GM12878 (cell line): ENCODE results near the gene PIK3R5. TPM values are rescaled to one million over a fixed set of nuclear protein-coding genes. Genes with fewer than 3 reads are reported as not detected.

Source experiments
- BCLAF1 ChIP-seq: fragments of 450-650 bp; IDR thresholded peaks from 2 replicates; pipeline ENCODE4 v1.6.1; 2017; ENCODE audit warnings: antibody characterized with exemption, mild to moderate bottlenecking, moderate library complexity
- CEBPB ChIP-seq, 2 experiments: fragments of 150-350 bp in 1 of 2; IDR thresholded peaks; 2 replicates each; pipeline ENCODE4 v1.6.1; 2012 to 2014; ENCODE audit warnings: low read depth in 2 of 2, low read length in 2 of 2, borderline replicate concordance in 1 of 2, inconsistent platforms in 1 of 2
- CUX1 ChIP-seq: IDR thresholded peaks from 2 replicates; pipeline ENCODE4 v1.6.1; 2012; ENCODE audit warnings: improper control_type of control experiment, low read depth, low read length; ENCODE audit not compliant: insufficient replicate concordance
- E4F1 ChIP-seq: fragments of 450-650 bp; IDR thresholded peaks from 2 replicates; pipeline ENCODE4 v1.6.1; 2018; ENCODE audit warnings: borderline replicate concordance, mild to moderate bottlenecking; ENCODE audit not compliant: partially characterized antibody
- EGR1 ChIP-seq, 2 experiments: IDR thresholded peaks; 1 replicate in 1 of 2; 2 replicates in 1 of 2; pipeline ENCODE4 v1.6.1; 2011 to 2012; ENCODE audit warnings: low read depth in 2 of 2, low read length in 2 of 2, borderline replicate concordance in 1 of 2, mild to moderate bottlenecking in 1 of 2, moderate library complexity in 1 of 2
- EZH2 ChIP-seq: IDR thresholded peaks from 2 replicates; pipeline ENCODE4 v1.6.1; 2012; ENCODE audit warnings: low read depth, mild to moderate bottlenecking, control low read depth, inconsistent platforms, low read length, borderline replicate concordance; ENCODE audit not compliant: control insufficient read depth
- FOXM1 ChIP-seq: IDR thresholded peaks from 2 replicates; pipeline ENCODE4 v1.6.1; 2012; ENCODE audit warnings: low read depth, mild to moderate bottlenecking, inconsistent platforms, low read length, moderate library complexity
- JUND ChIP-seq: IDR thresholded peaks from 2 replicates; pipeline ENCODE4 v1.6.1; 2012; ENCODE audit warnings: low read depth, mild to moderate bottlenecking, low read length, improper control_type of control experiment, moderate library complexity
- MEF2A ChIP-seq: IDR thresholded peaks from 2 replicates; pipeline ENCODE4 v1.6.1; 2011; ENCODE audit warnings: low read depth, mild to moderate bottlenecking, low read length, moderate library complexity; ENCODE audit not compliant: insufficient read depth
- MTA3 ChIP-seq: IDR thresholded peaks from 2 replicates; pipeline ENCODE4 v1.6.1; 2012; ENCODE audit warnings: low read length, inconsistent platforms, borderline replicate concordance
- NBN ChIP-seq: fragments of 450-650 bp; IDR thresholded peaks from 2 replicates; pipeline ENCODE4 v1.6.1; 2016
- NFXL1 ChIP-seq: fragments of 450-650 bp; IDR thresholded peaks from 2 replicates; pipeline ENCODE4 v1.6.1; 2017; ENCODE audit warnings: antibody characterized with exemption, mild to moderate bottlenecking, borderline replicate concordance
- POLR2A ChIP-seq: IDR thresholded peaks from 2 replicates; pipeline ENCODE4 v1.6.1; 2011; ENCODE audit warnings: low read depth, mild to moderate bottlenecking, low read length
- POLR2AphosphoS5 ChIP-seq: IDR thresholded peaks from 2 replicates; pipeline ENCODE4 v1.6.1; 2011; ENCODE audit warnings: mild to moderate bottlenecking, low read length, inconsistent platforms
- STAT3 ChIP-seq: IDR thresholded peaks from 2 replicates; pipeline ENCODE4 v1.6.1; 2011; ENCODE audit warnings: low read depth, low read length, improper control_type of control experiment
- ZBED1 ChIP-seq: IDR thresholded peaks from 2 replicates; pipeline ENCODE4 v1.6.1; 2016; ENCODE audit warnings: borderline replicate concordance
- polyA plus RNA-seq, 11 experiments: library from polyadenylated mRNA; depleted of rRNA in 4 of 11; unstranded in 6 of 11; stranded (reverse) in 5 of 11; fragments of >200 nt; fragmentation: Nextera tagmentation in 4 of 11; fragmentation: Illumina TruSeq in 1 of 11; extraction: Ambion mirVana in 4 of 11; extraction: Trizol in 1 of 11; gene quantifications; 1 replicate in 1 of 11; 2 replicates in 10 of 11; pipeline versions ENCODE4 v1.2.1 to v1.2.3, GENCODE V29; 2011 to 2016; ENCODE audit warnings: inconsistent platforms in 2 of 11, missing spikeins in 2 of 11, low read depth in 1 of 11
- total RNA-seq, 4 experiments: library from RNA; depleted of rRNA in 3 of 4; stranded (reverse); fragments of >200 nt in 3 of 4; fragmentation: Illumina TruSeq in 1 of 4; extraction: Trizol in 1 of 4; gene quantifications; 2 replicates each; pipeline versions ENCODE4 v1.2.1 to v1.2.3, GENCODE V29; 2013 to 2021

The PIK3R5 gene
- total and polyA plus RNA-seq, 10 of the 15 experiments (the other 5 are each of a cell fraction or from before 2014, with no cell fraction given) = 9.5 to 50.8 (median 35.5) TPM

DNA sequence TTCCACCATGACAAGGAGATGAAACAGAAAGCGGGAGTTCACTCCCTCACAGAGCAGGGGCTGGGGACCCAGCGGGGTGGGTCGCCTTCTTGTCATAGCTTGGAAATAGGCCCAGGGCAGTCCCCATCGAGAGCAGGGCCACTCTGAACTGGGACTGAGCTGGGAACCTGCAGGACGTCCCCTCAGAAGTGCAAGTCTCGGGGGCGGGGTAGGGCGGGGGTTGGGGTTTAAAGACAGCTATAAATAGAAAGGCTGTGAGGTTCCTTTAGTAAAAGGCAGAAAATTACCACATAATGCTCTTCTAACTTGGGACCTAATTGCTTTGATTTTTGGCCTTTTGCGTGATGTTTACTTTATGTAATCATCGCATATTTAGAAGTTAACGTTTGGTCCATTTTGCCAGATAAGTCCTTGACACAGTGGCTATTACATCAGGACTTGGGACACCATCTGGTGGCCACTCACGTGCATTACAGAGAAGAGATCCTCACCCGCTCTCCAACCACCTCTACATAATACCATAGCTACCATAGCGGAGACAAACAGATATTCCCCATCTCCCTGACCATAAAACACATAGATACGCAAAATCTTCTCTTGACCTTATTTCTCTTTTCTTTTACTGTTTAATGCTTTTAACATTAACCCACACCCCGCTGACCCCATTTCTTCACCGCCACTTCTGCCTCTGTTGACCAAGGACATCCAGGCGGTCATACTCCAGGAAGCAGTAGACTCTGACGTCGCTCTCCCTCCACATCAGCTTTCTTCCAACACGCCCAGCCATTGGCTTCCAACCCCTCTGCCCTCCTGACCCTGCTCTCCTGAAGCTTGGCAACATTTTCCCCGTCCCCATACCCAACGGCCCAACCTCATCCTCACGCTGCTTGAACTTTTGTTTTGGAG is 70.6 kb downstream of the PIK3R5 start (continued):
- peak in 1 of 2 experiments; percentile 55; a peak in 1 of 3 replicates for TF ChIP-seq EGR1 (IDR thresholded peaks at IDR 0.05; ENCODE audit: borderline replicate concordance in 1 of 2, low read depth in 2 of 2, low read length in 2 of 2)
- no peak; the same call in none of the 2 replicates for TF ChIP-seq POLR2A
- TF ChIP-seq MEF2A = peak; percentile 69; the same call in 1 of the 2 replicates
- TF ChIP-seq NFXL1 = no peak
- no peak; the same call in 1 of the 2 replicates for TF ChIP-seq POLR2AphosphoS5
- TF ChIP-seq FOXM1 = peak; percentile 71; the same call in 1 of the 2 replicates
- TF ChIP-seq EZH2 = no peak
- TF ChIP-seq ZBED1 = no peak
- TF ChIP-seq STAT3 = 0 out of 2 replicates have a peak, but pooled peaks have one; percentile 23
- TF ChIP-seq CEBPB (IDR thresholded peaks at IDR 0.05; ENCODE audit: borderline replicate concordance in 1 of 2, low read depth in 2 of 2, low read length in 2 of 2) = no peak
- TF ChIP-seq BCLAF1 = no peak
- no peak for TF ChIP-seq E4F1
- 0 out of 2 replicates have a peak, but pooled peaks have one; percentile 53 for TF ChIP-seq NBN
- no peak for TF ChIP-seq JUND
- TF ChIP-seq CUX1 = no peak
- peak; percentile 18; the same call in 1 of the 2 replicates for TF ChIP-seq MTA3
